HTR-8/SVneo (cell line): ENCODE results near the gene PPP2R5C.
"Not testable (repeated sequence)": the region's sequence is repeated elsewhere in the genome, so short reads cannot be mapped to it uniquely, and the experiment has no call there.

Experiments
- DNase-seq: peaks from one replicate; pipeline ENCODE4 v3.0.0; 2011; ENCODE audit warnings: low spot score, mixed read lengths; ENCODE audit not compliant: insufficient read length
- FAIRE-seq: peaks from 2 replicates; lab custom pipeline; 2011; peaks lifted over from hg19 to GRCh38; lab: Jason Lieb, UNC

Gene PPP2R5C

GRCh38 chr14:101726295-101726953, 35.1 kb upstream of the PPP2R5C start:
- no peak for DNase-seq
- FAIRE-seq = no peak

- DNase-seq = no peak
Observed at GRCh38 chr14:101726954-101727302, 34.6 kb upstream of the PPP2R5C start.

GRCh38 chr14:101727611-101728366, 33.7 kb upstream of the PPP2R5C start:
- FAIRE-seq = no peak
- DNase-seq = no peak

More at GRCh38 chr14:101726954-101727302, 34.6 kb upstream of the PPP2R5C start:
- FAIRE-seq = no peak

- no peak for FAIRE-seq
Observed at GRCh38 chr14:101728367-101728742, 33.2 kb upstream of the PPP2R5C start.

GRCh38 chr14:101729382-101729781, 32.1 kb upstream of the PPP2R5C start:
- DNase-seq (no peak), FAIRE-seq (no peak)

More at GRCh38 chr14:101728367-101728742, 33.2 kb upstream of the PPP2R5C start:
- no peak for DNase-seq

- not testable (repeated sequence) for FAIRE-seq, DNase-seq
Observed at GRCh38 chr14:101730157-101730556, 31.4 kb upstream of the PPP2R5C start.

GRCh38 chr14:101730626-101731186, 30.8 kb upstream of the PPP2R5C start:
- FAIRE-seq (no peak), DNase-seq (no peak)

GRCh38 chr14:101731187-101732080, 30.1 kb upstream of the PPP2R5C start:
- DNase-seq = peak; percentile 79
- peak; percentile 92 for FAIRE-seq

GRCh38 chr14:101732118-101732517, 29.4 kb upstream of the PPP2R5C start:
- no peak for FAIRE-seq
- DNase-seq = no peak

- FAIRE-seq (no peak), DNase-seq (no peak)
Observed at GRCh38 chr14:101733211-101733610, 28.3 kb upstream of the PPP2R5C start.

GRCh38 chr14:101734246-101734847, 27.2 kb upstream of the PPP2R5C start:
- FAIRE-seq (peak; percentile 28), DNase-seq (no peak)

- FAIRE-seq = no peak
Observed at GRCh38 chr14:101735453-101735852, 26.1 kb upstream of the PPP2R5C start.

GRCh38 chr14:101736071-101736470, 25.4 kb upstream of the PPP2R5C start:
- no peak for FAIRE-seq
- no peak for DNase-seq

More at GRCh38 chr14:101735453-101735852, 26.1 kb upstream of the PPP2R5C start:
- no peak for DNase-seq

GRCh38 chr14:101736585-101736984, 24.9 kb upstream of the PPP2R5C start:
- no peak for FAIRE-seq
- no peak for DNase-seq

- DNase-seq (no peak), FAIRE-seq (no peak)
Observed at GRCh38 chr14:101737414-101738339, 23.8 kb upstream of the PPP2R5C start.

- DNase-seq (no peak), FAIRE-seq (no peak)
Observed at GRCh38 chr14:101738703-101739320, 22.7 kb upstream of the PPP2R5C start.

GRCh38 chr14:101739446-101740141, 21.9 kb upstream of the PPP2R5C start:
- FAIRE-seq = no peak

GRCh38 chr14:101740981-101741380, 20.5 kb upstream of the PPP2R5C start:
- FAIRE-seq = no peak
- no peak for DNase-seq

More at GRCh38 chr14:101739446-101740141, 21.9 kb upstream of the PPP2R5C start:
- no peak for DNase-seq
